ENCODE results near the gene CDK16. TPM values are rescaled to one million over a fixed set of nuclear protein-coding genes. Genes with fewer than 3 reads are reported as not detected.

CDK16 gene
- total RNA-seq, 1 experiment from 2014 or later: 168 TPM

- H3K4me3 ChIP-seq (ENCODE audit: low read depth, low read length, poor library complexity, severe bottlenecking): no peak overlapping the region
- ChIA-PET POLR2A (ENCODE audit: low non-redundant PET) (no interaction called here), CTCF (no interaction called here)
- no peak for DNase-seq (ENCODE audit: low spot score)
- peaks cover 31% of the 10 kb centered on the region for H3K36me3 ChIP-seq (ENCODE audit: insufficient read depth, low read length, poor library complexity, severe bottlenecking)
- no TSS peak for BruUV-seq (replicated peaks)
- no peaks in the 10 kb centered on the region for H3K9me3 ChIP-seq (ENCODE audit: low read depth, low read length, poor library complexity, severe bottlenecking)
- H3K27ac ChIP-seq (ENCODE audit: low read depth, low read length, poor library complexity, severe bottlenecking): no peak overlapping the region
- intact Hi-C loops (cut with micrococcal nuclease; ENCODE audit: unreplicated experiment): no loop called here
- H3K4me1 ChIP-seq (ENCODE audit: insufficient read depth, low read length, poor library complexity, severe bottlenecking): no peaks in the 10 kb centered on the region
- TF ChIP-seq, protein P1, sequence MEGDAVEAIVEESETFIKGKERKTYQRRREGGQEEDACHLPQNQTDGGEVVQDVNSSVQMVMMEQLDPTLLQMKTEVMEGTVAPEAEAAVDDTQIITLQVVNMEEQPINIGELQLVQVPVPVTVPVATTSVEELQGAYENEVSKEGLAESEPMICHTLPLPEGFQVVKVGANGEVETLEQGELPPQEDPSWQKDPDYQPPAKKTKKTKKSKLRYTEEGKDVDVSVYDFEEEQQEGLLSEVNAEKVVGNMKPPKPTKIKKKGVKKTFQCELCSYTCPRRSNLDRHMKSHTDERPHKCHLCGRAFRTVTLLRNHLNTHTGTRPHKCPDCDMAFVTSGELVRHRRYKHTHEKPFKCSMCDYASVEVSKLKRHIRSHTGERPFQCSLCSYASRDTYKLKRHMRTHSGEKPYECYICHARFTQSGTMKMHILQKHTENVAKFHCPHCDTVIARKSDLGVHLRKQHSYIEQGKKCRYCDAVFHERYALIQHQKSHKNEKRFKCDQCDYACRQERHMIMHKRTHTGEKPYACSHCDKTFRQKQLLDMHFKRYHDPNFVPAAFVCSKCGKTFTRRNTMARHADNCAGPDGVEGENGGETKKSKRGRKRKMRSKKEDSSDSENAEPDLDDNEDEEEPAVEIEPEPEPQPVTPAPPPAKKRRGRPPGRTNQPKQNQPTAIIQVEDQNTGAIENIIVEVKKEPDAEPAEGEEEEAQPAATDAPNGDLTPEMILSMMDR (conservative IDR thresholded peaks at IDR 0.05; ENCODE audit: low read depth, low read length): no peak
- TF ChIP-seq EZH2 (IDR thresholded peaks at IDR 0.05; ENCODE audit: borderline replicate concordance, low read depth, low read length, poor library complexity, severe bottlenecking): no peak
- no peaks in the 10 kb centered on the region for H3K27me3 ChIP-seq (replicated peaks; ENCODE audit: insufficient read depth, low read depth, low read length, poor library complexity)
Observed at GRCh38 chrX:47184486-47184885, 34.0 kb upstream of the CDK16 start.

GRCh38 chrX:47185241-47185640 is 33.2 kb upstream of the CDK16 start:
- Histone ChIP-seq H3K4me1 (ENCODE audit: insufficient read depth, low read length, poor library complexity, severe bottlenecking) (no peaks in the 10 kb centered on the region), H3K4me3 (ENCODE audit: low read depth, low read length, poor library complexity, severe bottlenecking) (no peak overlapping the region), H3K9me3 (ENCODE audit: low read depth, low read length, poor library complexity, severe bottlenecking) (no peaks in the 10 kb centered on the region), H3K27ac (ENCODE audit: low read depth, low read length, poor library complexity, severe bottlenecking) (no peak overlapping the region), H3K27me3 (replicated peaks; ENCODE audit: insufficient read depth, low read depth, low read length, poor library complexity) (no peaks in the 10 kb centered on the region), H3K36me3 (ENCODE audit: insufficient read depth, low read length, poor library complexity, severe bottlenecking) (peaks cover 31% of the 10 kb centered on the region)
- ChIA-PET CTCF (no interaction called here), POLR2A (ENCODE audit: low non-redundant PET) (no interaction called here)
- DNase-seq (ENCODE audit: low spot score): no peak
- TF ChIP-seq EZH2 (IDR thresholded peaks at IDR 0.05; ENCODE audit: borderline replicate concordance, low read depth, low read length, poor library complexity, severe bottlenecking): no peak
- TF ChIP-seq, protein P1 (conservative IDR thresholded peaks at IDR 0.05; ENCODE audit: low read depth, low read length): no peak
- intact Hi-C loops (cut with micrococcal nuclease; ENCODE audit: unreplicated experiment): no loop called here
- no TSS peak for BruUV-seq (replicated peaks)

DNA sequence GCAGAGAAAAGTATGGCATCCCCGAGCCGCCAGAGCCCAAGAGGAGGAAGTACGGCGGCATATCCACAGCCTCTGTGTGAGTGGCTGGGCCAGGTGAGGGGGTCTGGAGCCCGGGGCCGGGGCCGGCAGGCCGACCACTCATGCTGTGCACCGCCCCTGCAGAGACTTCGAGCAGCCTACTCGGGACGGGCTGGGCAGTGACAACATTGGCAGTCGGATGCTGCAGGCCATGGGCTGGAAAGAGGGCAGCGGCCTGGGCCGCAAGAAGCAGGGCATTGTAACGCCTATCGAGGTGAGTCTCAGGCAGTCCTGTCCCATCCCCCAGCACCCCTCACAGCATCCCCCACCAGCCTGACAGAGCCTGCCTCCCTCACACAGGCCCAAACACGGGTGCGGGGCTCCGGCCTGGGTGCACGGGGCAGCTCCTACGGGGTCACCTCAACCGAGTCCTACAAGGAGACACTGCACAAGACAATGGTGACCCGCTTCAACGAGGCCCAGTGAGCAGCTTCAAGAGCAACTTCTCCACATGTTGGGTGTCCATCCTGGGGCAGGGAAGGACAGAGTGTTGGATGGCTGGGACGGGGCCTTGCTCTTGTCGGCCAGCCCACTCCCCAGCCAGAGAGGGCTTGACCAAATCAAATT is 32.3 kb upstream of the CDK16 start:
- peaks cover 26% of the 10 kb centered on the region for H3K36me3 ChIP-seq (ENCODE audit: insufficient read depth, low read length, poor library complexity, severe bottlenecking)
- BruUV-seq (replicated peaks): TSS peak; percentile 71
- H3K4me1 ChIP-seq (ENCODE audit: insufficient read depth, low read length, poor library complexity, severe bottlenecking): no peaks in the 10 kb centered on the region
- CTCF ChIA-PET: no interaction called here
- no peak overlapping the region for H3K4me3 ChIP-seq (ENCODE audit: low read depth, low read length, poor library complexity, severe bottlenecking)
- no peak overlapping the region for H3K27ac ChIP-seq (ENCODE audit: low read depth, low read length, poor library complexity, severe bottlenecking)
- no peak for DNase-seq (ENCODE audit: low spot score)
- no peaks in the 10 kb centered on the region for H3K27me3 ChIP-seq (replicated peaks; ENCODE audit: insufficient read depth, low read depth, low read length, poor library complexity)
- no peak for TF ChIP-seq EZH2 (IDR thresholded peaks at IDR 0.05; ENCODE audit: borderline replicate concordance, low read depth, low read length, poor library complexity, severe bottlenecking)
- TF ChIP-seq, protein P1 (conservative IDR thresholded peaks at IDR 0.05; ENCODE audit: low read depth, low read length): no peak
- no peaks in the 10 kb centered on the region for H3K9me3 ChIP-seq (ENCODE audit: low read depth, low read length, poor library complexity, severe bottlenecking)
- POLR2A ChIA-PET (ENCODE audit: low non-redundant PET): no interaction called here
- intact Hi-C loops (cut with micrococcal nuclease; ENCODE audit: unreplicated experiment): no loop called here
